Measurements from ENCODE around the gene LYRM7.

LYRM7 gene

DNA sequence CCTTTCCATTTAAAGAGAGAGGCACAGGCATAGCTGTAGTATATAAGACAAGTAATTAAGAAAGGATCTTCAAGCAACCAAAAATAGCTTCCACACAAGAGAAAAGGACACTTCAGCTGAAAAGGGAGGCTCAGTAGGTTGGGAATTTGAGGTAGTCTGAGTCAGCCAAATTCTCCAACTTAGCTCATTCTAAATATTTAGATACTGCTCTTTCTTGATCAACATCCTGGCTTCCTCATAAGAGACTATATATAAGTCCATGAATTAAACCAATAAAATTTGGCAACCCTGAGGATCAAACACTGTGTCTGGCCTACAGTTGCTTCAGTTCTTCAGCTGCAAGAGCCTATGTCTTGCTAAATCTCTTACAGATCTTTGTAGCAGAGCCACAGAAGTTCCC is 23.5 kb upstream of the LYRM7 start:
- no peaks in the 10 kb centered on the region for H3K27me3 ChIP-seq (replicated peaks in 2 of 5; ENCODE audit: control insufficient read depth in 4 of 5, insufficient read depth in 5 of 5, low read length in 4 of 5)
- no peaks in the 10 kb centered on the region for H3K36me3 ChIP-seq (ENCODE audit: control insufficient read depth in 4 of 4, insufficient read depth in 4 of 4, low read length in 3 of 4)
- DNase-seq = no peak
- POLR2A ChIA-PET = no interaction called here
- CTCF ChIA-PET = interaction anchor here (0.6 kb wide), 1 partner anchor 10 kb away, joined by 3 read pairs; no protein-coding TSS in a partner anchor
- no peaks in the 10 kb centered on the region for H3K4me1 ChIP-seq (ENCODE audit: control extremely low read depth in 1 of 4, control insufficient read depth in 4 of 4, insufficient read depth in 4 of 4, low read length in 3 of 4)
- no peak overlapping the region for H3K27ac ChIP-seq (ENCODE audit: insufficient read depth in 1 of 2, low read depth in 1 of 2, low read length in 2 of 2, poor library complexity in 1 of 2, severe bottlenecking in 2 of 2)
- H3K4me3 ChIP-seq (ENCODE audit: control insufficient read depth in 1 of 7, extremely low read depth in 1 of 7, insufficient read depth in 4 of 7, low read depth in 2 of 7, low read length in 6 of 7) = no peak overlapping the region
- H3K9me3 ChIP-seq (ENCODE audit: control extremely low read depth in 1 of 5, control insufficient read depth in 4 of 5, insufficient read depth in 2 of 5, low read depth in 1 of 5, low read length in 4 of 5) = no peaks in the 10 kb centered on the region

DNA sequence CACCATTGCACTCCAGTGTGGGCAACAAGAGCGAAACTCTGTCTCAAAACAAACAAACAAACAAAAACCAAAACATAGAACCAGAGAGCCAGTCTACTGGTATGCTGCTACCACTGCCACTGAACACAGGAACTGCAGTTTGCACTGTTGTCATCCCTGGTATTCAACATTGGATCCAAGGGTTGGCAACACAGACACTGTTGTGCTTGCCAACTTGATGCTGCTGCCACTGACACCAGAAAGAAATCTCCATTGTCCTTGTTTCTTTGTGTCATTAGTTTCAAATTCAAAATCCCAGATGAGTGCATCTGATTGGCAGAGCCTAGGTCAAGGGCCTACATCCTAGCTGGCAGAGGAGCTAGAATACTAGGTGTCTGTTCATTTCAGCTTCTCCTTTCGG is 21.9 kb upstream of the LYRM7 start:
- Histone ChIP-seq H3K4me1 (ENCODE audit: control extremely low read depth in 1 of 4, control insufficient read depth in 4 of 4, insufficient read depth in 4 of 4, low read length in 3 of 4) (no peaks in the 10 kb centered on the region), H3K36me3 (ENCODE audit: control insufficient read depth in 4 of 4, insufficient read depth in 4 of 4, low read length in 3 of 4) (no peaks in the 10 kb centered on the region), H3K27me3 (replicated peaks in 2 of 5; ENCODE audit: control insufficient read depth in 4 of 5, insufficient read depth in 5 of 5, low read length in 4 of 5) (no peaks in the 10 kb centered on the region), H3K4me3 (ENCODE audit: control insufficient read depth in 1 of 7, extremely low read depth in 1 of 7, insufficient read depth in 4 of 7, low read depth in 2 of 7, low read length in 6 of 7) (no peak overlapping the region), H3K27ac (ENCODE audit: insufficient read depth in 1 of 2, low read depth in 1 of 2, low read length in 2 of 2, poor library complexity in 1 of 2, severe bottlenecking in 2 of 2) (no peak overlapping the region), H3K9me3 (ENCODE audit: control extremely low read depth in 1 of 5, control insufficient read depth in 4 of 5, insufficient read depth in 2 of 5, low read depth in 1 of 5, low read length in 4 of 5) (no peaks in the 10 kb centered on the region)
- CTCF ChIA-PET = interaction anchor here (1.0 kb wide), 1 partner anchor 9 kb away, joined by 3 read pairs; no protein-coding TSS in a partner anchor
- 100% methylated on average over 2 of the region's 2 CpGs for WGBS (ENCODE audit: insufficient coverage)
- DNase-seq = no peak
- POLR2A ChIA-PET = no interaction called here

DNA sequence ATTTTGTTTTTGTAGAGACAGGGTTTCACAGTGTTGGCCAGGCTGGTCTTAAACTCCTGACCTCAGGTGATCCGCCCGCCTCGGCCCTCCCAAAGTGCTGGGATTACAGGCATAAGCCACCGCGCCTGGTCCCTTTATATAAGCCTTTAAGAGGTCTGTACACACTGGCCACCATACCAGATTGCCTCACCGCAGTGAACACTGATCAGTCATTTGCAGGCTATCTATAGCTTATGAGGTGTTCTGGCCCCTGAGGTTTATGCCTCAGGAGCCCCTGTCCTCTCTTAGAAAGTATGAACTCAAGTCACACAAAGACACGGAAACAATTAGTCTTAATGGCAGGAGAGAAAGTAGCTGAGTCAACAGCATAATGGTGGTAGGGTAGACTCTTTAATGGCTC is 20.3 kb upstream of the LYRM7 start:
- 94% methylated on average over 7 of the region's 7 CpGs for WGBS (ENCODE audit: insufficient coverage)
- ChIA-PET POLR2A (interaction anchor here (0.5 kb wide), 1 partner anchor 40 kb away, joined by 3 read pairs; no protein-coding TSS in a partner anchor), CTCF (no interaction called here)
- DNase-seq = no peak
- Histone ChIP-seq H3K27ac (ENCODE audit: insufficient read depth in 1 of 2, low read depth in 1 of 2, low read length in 2 of 2, poor library complexity in 1 of 2, severe bottlenecking in 2 of 2) (no peak overlapping the region), H3K9me3 (ENCODE audit: control extremely low read depth in 1 of 5, control insufficient read depth in 4 of 5, insufficient read depth in 2 of 5, low read depth in 1 of 5, low read length in 4 of 5) (no peaks in the 10 kb centered on the region), H3K36me3 (ENCODE audit: control insufficient read depth in 4 of 4, insufficient read depth in 4 of 4, low read length in 3 of 4) (no peaks in the 10 kb centered on the region), H3K4me1 (ENCODE audit: control extremely low read depth in 1 of 4, control insufficient read depth in 4 of 4, insufficient read depth in 4 of 4, low read length in 3 of 4) (no peaks in the 10 kb centered on the region), H3K4me3 (ENCODE audit: control insufficient read depth in 1 of 7, extremely low read depth in 1 of 7, insufficient read depth in 4 of 7, low read depth in 2 of 7, low read length in 6 of 7) (no peak overlapping the region), H3K27me3 (replicated peaks in 2 of 5; ENCODE audit: control insufficient read depth in 4 of 5, insufficient read depth in 5 of 5, low read length in 4 of 5) (no peaks in the 10 kb centered on the region)

- Histone ChIP-seq H3K4me3 (ENCODE audit: control insufficient read depth in 1 of 7, extremely low read depth in 1 of 7, insufficient read depth in 4 of 7, low read depth in 2 of 7, low read length in 6 of 7) (no peak overlapping the region), H3K9me3 (ENCODE audit: control extremely low read depth in 1 of 5, control insufficient read depth in 4 of 5, insufficient read depth in 2 of 5, low read depth in 1 of 5, low read length in 4 of 5) (no peaks in the 10 kb centered on the region), H3K4me1 (ENCODE audit: control extremely low read depth in 1 of 4, control insufficient read depth in 4 of 4, insufficient read depth in 4 of 4, low read length in 3 of 4) (no peaks in the 10 kb centered on the region), H3K27ac (ENCODE audit: insufficient read depth in 1 of 2, low read depth in 1 of 2, low read length in 2 of 2, poor library complexity in 1 of 2, severe bottlenecking in 2 of 2) (no peak overlapping the region), H3K36me3 (ENCODE audit: control insufficient read depth in 4 of 4, insufficient read depth in 4 of 4, low read length in 3 of 4) (peaks cover 0 to 2% (median 0%) of the 10 kb centered on the region in 4 experiments), H3K27me3 (replicated peaks in 2 of 5; ENCODE audit: control insufficient read depth in 4 of 5, insufficient read depth in 5 of 5, low read length in 4 of 5) (no peaks in the 10 kb centered on the region)
- POLR2A ChIA-PET = no interaction called here
- no peak for DNase-seq
- WGBS (ENCODE audit: insufficient coverage) = 100% methylated on average over 3 of the region's 4 CpGs
- CTCF ChIA-PET = interaction anchor here (0.6 kb wide), 1 partner anchor 9 kb away, joined by 4 read pairs; no protein-coding TSS in a partner anchor
These were observed 19.5 kb upstream of the LYRM7 start for GRCh38 chr5:131151216-131151615.

- Histone ChIP-seq H3K27ac (ENCODE audit: insufficient read depth in 1 of 2, low read depth in 1 of 2, low read length in 2 of 2, poor library complexity in 1 of 2, severe bottlenecking in 2 of 2) (no peak overlapping the region), H3K9me3 (ENCODE audit: control extremely low read depth in 1 of 5, control insufficient read depth in 4 of 5, insufficient read depth in 2 of 5, low read depth in 1 of 5, low read length in 4 of 5) (no peaks in the 10 kb centered on the region), H3K36me3 (ENCODE audit: control insufficient read depth in 4 of 4, insufficient read depth in 4 of 4, low read length in 3 of 4) (peaks cover 7 to 48% (median 24%) of the 10 kb centered on the region in 4 experiments), H3K4me1 (ENCODE audit: control extremely low read depth in 1 of 4, control insufficient read depth in 4 of 4, insufficient read depth in 4 of 4, low read length in 3 of 4) (peaks cover 0 to 12% (median 2%) of the 10 kb centered on the region in 4 experiments), H3K4me3 (ENCODE audit: control insufficient read depth in 1 of 7, extremely low read depth in 1 of 7, insufficient read depth in 4 of 7, low read depth in 2 of 7, low read length in 6 of 7) (no peak overlapping the region), H3K27me3 (replicated peaks in 2 of 5; ENCODE audit: control insufficient read depth in 4 of 5, insufficient read depth in 5 of 5, low read length in 4 of 5) (no peaks in the 10 kb centered on the region)
- WGBS (ENCODE audit: insufficient coverage) = 91% methylated on average over 1 of the region's 2 CpGs
- ChIA-PET CTCF (no interaction called here), POLR2A (no interaction called here)
- DNase-seq = no peak
These were observed 14.4 kb upstream of the LYRM7 start for GRCh38 chr5:131156385-131156784.

DNA sequence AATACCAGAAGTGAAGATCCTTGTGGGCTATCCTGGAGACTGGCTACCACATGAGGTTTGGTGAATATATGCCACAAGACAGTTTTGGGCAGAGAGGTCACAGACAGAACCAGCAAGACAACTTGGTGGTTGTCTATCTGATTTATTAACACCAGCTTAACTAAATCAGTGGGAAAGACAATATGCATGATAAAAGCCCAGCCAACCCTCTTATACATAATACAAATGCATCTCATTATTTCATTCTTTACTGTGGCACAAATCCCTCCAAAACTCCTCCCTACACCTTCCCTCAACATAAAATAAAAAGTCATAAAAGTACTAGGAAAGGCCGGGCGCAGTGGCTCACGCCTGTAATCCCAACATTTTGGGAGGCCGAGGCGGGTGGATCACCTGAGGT is 13.8 kb upstream of the LYRM7 start:
- Histone ChIP-seq H3K4me1 (ENCODE audit: control extremely low read depth in 1 of 4, control insufficient read depth in 4 of 4, insufficient read depth in 4 of 4, low read length in 3 of 4) (peaks cover 0 to 15% (median 4%) of the 10 kb centered on the region in 4 experiments), H3K27ac (ENCODE audit: insufficient read depth in 1 of 2, low read depth in 1 of 2, low read length in 2 of 2, poor library complexity in 1 of 2, severe bottlenecking in 2 of 2) (no peak overlapping the region), H3K27me3 (replicated peaks in 2 of 5; ENCODE audit: control insufficient read depth in 4 of 5, insufficient read depth in 5 of 5, low read length in 4 of 5) (no peaks in the 10 kb centered on the region), H3K4me3 (ENCODE audit: control insufficient read depth in 1 of 7, extremely low read depth in 1 of 7, insufficient read depth in 4 of 7, low read depth in 2 of 7, low read length in 6 of 7) (no peak overlapping the region), H3K36me3 (ENCODE audit: control insufficient read depth in 4 of 4, insufficient read depth in 4 of 4, low read length in 3 of 4) (peaks cover 7 to 54% (median 27%) of the 10 kb centered on the region in 4 experiments), H3K9me3 (ENCODE audit: control extremely low read depth in 1 of 5, control insufficient read depth in 4 of 5, insufficient read depth in 2 of 5, low read depth in 1 of 5, low read length in 4 of 5) (no peaks in the 10 kb centered on the region)
- 99% methylated on average over 5 of the region's 5 CpGs for WGBS (ENCODE audit: insufficient coverage)
- ChIA-PET CTCF (interaction anchor here (0.6 kb wide), 1 partner anchor 10 kb away, joined by 3 read pairs; no protein-coding TSS in a partner anchor), POLR2A (no interaction called here)
- no peak for DNase-seq

GRCh38 chr5:131160134-131160533 is 10.6 kb upstream of the LYRM7 start:
- POLR2A ChIA-PET = interaction anchor here (1.0 kb wide), 1 partner anchor 104 kb away, joined by 3 read pairs; no protein-coding TSS in a partner anchor
- WGBS (ENCODE audit: insufficient coverage) = no CpG with 5 or more reads among the region's 2 CpGs
- CTCF ChIA-PET = interaction anchor here (1.0 to 4.2 kb wide), 3 partner anchors 9 to 227 kb away, joined by 3 to 19 read pairs (median 4); no protein-coding TSS in a partner anchor

More at GRCh38 chr5:131160134-131160533, 10.6 kb upstream of the LYRM7 start:
- no peak overlapping the region for H3K27ac ChIP-seq (ENCODE audit: insufficient read depth in 1 of 2, low read depth in 1 of 2, low read length in 2 of 2, poor library complexity in 1 of 2, severe bottlenecking in 2 of 2)
- H3K4me1 ChIP-seq (ENCODE audit: control extremely low read depth in 1 of 4, control insufficient read depth in 4 of 4, insufficient read depth in 4 of 4, low read length in 3 of 4) = peaks cover 11 to 33% (median 17%) of the 10 kb centered on the region in 4 experiments
- H3K36me3 ChIP-seq (ENCODE audit: control insufficient read depth in 4 of 4, insufficient read depth in 4 of 4, low read length in 3 of 4) = peaks cover 10 to 61% (median 32%) of the 10 kb centered on the region in 4 experiments
- no peak overlapping the region for H3K4me3 ChIP-seq (ENCODE audit: control insufficient read depth in 1 of 7, extremely low read depth in 1 of 7, insufficient read depth in 4 of 7, low read depth in 2 of 7, low read length in 6 of 7)
- no peaks in the 10 kb centered on the region for H3K9me3 ChIP-seq (ENCODE audit: control extremely low read depth in 1 of 5, control insufficient read depth in 4 of 5, insufficient read depth in 2 of 5, low read depth in 1 of 5, low read length in 4 of 5)
- no peak for DNase-seq
- H3K27me3 ChIP-seq (replicated peaks in 2 of 5; ENCODE audit: control insufficient read depth in 4 of 5, insufficient read depth in 5 of 5, low read length in 4 of 5) = no peaks in the 10 kb centered on the region
